Fibroblast of skin of left quadriceps (primary cell): Measurements from ENCODE around the gene RNASEH1.
A peak's percentile ranks its signal among the peaks of the same experiment; 100 is the strongest.

Experiments used
- DNase-seq, 2 experiments: peaks; one replicate each; pipeline ENCODE4 v3.0.0-alpha.2; 2013; ENCODE audit warnings: low read depth in 2 of 2

RNASEH1 gene

GRCh38 chr2:3558205-3559014, at the start of gene RNASEH1:
RNASEH1 (minus strand) TSS chr2:3558333; CDS start chr2:3558260, 73 bp downstream.
- DNase-seq = peak; percentile 96 to 97

- no peak for DNase-seq
Measured at GRCh38 chr2:3606370-3607201, 48.5 kb upstream of the RNASEH1 start.

- DNase-seq = no peak
Measured at GRCh38 chr2:3606028-3606369, 47.9 kb upstream of the RNASEH1 start.

GRCh38 chr2:3604991-3605961, 47.1 kb upstream of the RNASEH1 start:
- DNase-seq = no peak

GRCh38 chr2:3604207-3604877, 46.2 kb upstream of the RNASEH1 start:
- no peak for DNase-seq

- DNase-seq = no peak
Measured at GRCh38 chr2:3603536-3604206, 45.5 kb upstream of the RNASEH1 start.

- no peak for DNase-seq
Measured at GRCh38 chr2:3602553-3603339, 44.6 kb upstream of the RNASEH1 start.

- no peak for DNase-seq
Measured at GRCh38 chr2:3601561-3602271, 43.6 kb upstream of the RNASEH1 start.

- no peak for DNase-seq
Measured at GRCh38 chr2:3600256-3600855, 42.2 kb upstream of the RNASEH1 start.

- no peak for DNase-seq
Measured at GRCh38 chr2:3598912-3599854, 41.0 kb upstream of the RNASEH1 start.

GRCh38 chr2:3598197-3598910, 40.2 kb upstream of the RNASEH1 start:
- no peak for DNase-seq

- no peak for DNase-seq
Measured at GRCh38 chr2:3597567-3597966, 39.4 kb upstream of the RNASEH1 start.

- no peak for DNase-seq
Measured at GRCh38 chr2:3596901-3597417, 38.8 kb upstream of the RNASEH1 start.

GRCh38 chr2:3595985-3596384, 37.9 kb upstream of the RNASEH1 start:
- no peak for DNase-seq

GRCh38 chr2:3595404-3595803, 37.3 kb upstream of the RNASEH1 start:
- DNase-seq = no peak

- DNase-seq = no peak
Measured at GRCh38 chr2:3594493-3595281, 36.6 kb upstream of the RNASEH1 start, which contains the start of gene COLEC11. COLEC11 (plus strand) TSS chr2:3595112; CDS start chr2:3604341, 9,229 bp downstream.
